ENCODE results near the gene EIF3L.

- TF ChIP-seq CTCF (conservative IDR thresholded peaks at IDR 0.05 in 1 of 2, IDR thresholded peaks at IDR 0.05 in 1 of 2; ENCODE audit: low read depth in 1 of 2, low read length in 2 of 2) (no peak), EZH2 (IDR thresholded peaks at IDR 0.05; ENCODE audit: low read length, missing control alignments) (no peak)
These were observed 82.7 kb downstream of the EIF3L start for GRCh38 chr22:37931893-37932389.
